ENCODE measurements around the gene TATDN2.

TATDN2 gene

DNA sequence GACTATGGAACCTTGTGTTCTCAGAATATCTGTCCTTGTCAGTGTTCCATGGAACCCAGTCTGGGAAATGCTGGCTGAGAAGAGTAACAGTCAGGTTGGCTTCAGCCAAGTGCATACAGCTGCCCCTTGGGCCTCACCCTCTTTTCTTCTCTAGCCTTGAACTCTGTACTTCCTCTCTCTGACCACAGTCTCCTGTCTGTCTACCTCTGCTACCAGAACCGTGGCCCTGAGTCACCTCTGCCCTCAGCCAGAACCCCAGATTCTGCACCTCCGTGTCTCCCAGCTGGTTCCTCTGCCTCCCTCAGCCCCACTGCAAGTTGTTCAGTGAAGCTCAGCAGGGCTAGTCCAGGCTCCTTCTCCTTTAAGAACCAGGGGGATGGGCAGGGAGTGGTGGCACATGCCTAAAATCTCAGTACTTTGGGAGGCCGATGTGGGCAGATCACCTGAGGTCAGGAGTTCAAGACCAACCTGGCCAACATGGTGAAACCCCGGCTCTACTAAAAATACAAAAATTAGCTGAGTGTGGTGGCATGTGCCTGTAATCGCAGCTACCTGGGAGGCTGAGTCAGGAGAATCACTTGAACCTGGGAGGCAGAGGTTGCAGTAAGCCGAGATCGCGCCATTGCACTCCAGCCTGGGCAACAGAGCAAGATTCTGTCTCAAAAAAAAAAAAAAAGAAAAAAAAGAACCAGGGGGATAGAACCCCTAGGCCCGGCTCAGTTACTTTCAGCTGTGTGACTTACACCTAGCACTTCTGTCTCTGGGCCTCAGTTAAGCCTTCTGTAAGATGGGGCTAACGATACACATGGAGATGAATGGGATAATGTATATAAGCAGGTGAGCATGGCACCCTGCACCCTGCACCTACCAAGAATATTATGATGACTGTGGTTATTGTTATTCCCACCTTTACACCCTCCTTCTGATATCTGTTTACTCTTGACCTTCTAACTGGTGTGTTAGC lies 24.3 kb upstream of the TATDN2 start:
- Histone ChIP-seq H3K4me1 (no peaks in the 10 kb centered on the region), H3K4me3 (ENCODE audit: low read depth, low read length) (no peak overlapping the region), H3K9ac (no peak overlapping the region), H2AFZ (no peak overlapping the region), H3K36me3 (ENCODE audit: control insufficient read depth, insufficient read depth, low read length) (no peaks in the 10 kb centered on the region), H3K79me2 (no peaks in the 10 kb centered on the region), H3K9me3 (ENCODE audit: control insufficient read depth, low read length) (no peaks in the 10 kb centered on the region), H3K4me2 (ENCODE audit: low read length) (no peak overlapping the region), H3K27me3 (ENCODE audit: control insufficient read depth, insufficient read depth, low read length) (no peaks in the 10 kb centered on the region), H3K27ac (no peak overlapping the region)
- TF ChIP-seq, protein P1, sequence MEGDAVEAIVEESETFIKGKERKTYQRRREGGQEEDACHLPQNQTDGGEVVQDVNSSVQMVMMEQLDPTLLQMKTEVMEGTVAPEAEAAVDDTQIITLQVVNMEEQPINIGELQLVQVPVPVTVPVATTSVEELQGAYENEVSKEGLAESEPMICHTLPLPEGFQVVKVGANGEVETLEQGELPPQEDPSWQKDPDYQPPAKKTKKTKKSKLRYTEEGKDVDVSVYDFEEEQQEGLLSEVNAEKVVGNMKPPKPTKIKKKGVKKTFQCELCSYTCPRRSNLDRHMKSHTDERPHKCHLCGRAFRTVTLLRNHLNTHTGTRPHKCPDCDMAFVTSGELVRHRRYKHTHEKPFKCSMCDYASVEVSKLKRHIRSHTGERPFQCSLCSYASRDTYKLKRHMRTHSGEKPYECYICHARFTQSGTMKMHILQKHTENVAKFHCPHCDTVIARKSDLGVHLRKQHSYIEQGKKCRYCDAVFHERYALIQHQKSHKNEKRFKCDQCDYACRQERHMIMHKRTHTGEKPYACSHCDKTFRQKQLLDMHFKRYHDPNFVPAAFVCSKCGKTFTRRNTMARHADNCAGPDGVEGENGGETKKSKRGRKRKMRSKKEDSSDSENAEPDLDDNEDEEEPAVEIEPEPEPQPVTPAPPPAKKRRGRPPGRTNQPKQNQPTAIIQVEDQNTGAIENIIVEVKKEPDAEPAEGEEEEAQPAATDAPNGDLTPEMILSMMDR (IDR thresholded peaks at IDR 0.05), result no peak

DNA sequence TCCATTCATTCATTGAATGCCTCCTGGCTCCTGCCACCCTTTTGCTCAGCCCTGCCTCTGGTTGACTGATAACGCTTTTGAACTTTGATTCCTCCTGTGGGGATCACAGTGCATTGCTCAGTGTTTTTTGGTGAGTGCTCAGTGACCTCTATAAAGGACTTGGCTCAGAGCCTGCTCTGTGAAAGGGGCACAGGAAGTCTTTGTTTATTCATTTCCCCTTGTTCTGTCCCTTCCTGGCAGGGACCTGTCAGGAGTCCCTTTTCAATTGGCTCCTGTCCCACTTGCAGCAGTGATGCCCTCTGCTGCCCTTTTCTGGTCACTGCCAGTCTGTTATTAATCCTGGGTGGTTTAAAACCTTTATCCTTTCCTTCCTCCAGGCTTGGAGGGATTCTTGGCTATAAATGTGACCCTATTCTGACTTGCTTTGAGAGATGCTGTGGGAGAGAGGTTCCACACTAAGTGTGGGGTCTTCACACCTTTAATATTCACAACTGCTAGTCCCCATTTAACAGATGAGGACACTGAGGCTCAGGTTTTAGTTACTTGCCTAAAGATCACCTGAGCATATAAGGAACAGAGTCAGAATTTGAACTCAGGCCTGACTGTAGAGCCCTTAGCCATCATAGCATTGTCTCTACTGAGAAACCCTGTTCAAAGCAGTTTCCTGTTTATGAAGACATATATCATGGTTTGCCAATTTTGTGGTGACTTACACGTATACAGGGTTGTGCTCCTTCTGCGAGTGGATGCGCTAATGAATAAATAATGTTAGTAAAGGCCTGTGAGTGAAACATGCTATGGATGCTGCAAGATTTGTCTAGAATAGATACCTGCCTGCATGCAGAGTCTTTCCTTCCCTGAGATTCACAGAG lies 23.2 kb upstream of the TATDN2 start:
- Histone ChIP-seq H3K36me3 (ENCODE audit: control insufficient read depth, insufficient read depth, low read length) (no peaks in the 10 kb centered on the region), H3K4me3 (ENCODE audit: low read depth, low read length) (no peak overlapping the region), H3K27ac (no peak overlapping the region), H3K4me1 (no peaks in the 10 kb centered on the region), H3K79me2 (no peaks in the 10 kb centered on the region), H2AFZ (peak overlapping the region; percentile 57), H3K9ac (no peak overlapping the region), H3K27me3 (ENCODE audit: control insufficient read depth, insufficient read depth, low read length) (no peaks in the 10 kb centered on the region), H3K9me3 (ENCODE audit: control insufficient read depth, low read length) (no peaks in the 10 kb centered on the region), H3K4me2 (ENCODE audit: low read length) (no peak overlapping the region)
- TF ChIP-seq, protein P1 (IDR thresholded peaks at IDR 0.05), result peak; percentile 84

DNA sequence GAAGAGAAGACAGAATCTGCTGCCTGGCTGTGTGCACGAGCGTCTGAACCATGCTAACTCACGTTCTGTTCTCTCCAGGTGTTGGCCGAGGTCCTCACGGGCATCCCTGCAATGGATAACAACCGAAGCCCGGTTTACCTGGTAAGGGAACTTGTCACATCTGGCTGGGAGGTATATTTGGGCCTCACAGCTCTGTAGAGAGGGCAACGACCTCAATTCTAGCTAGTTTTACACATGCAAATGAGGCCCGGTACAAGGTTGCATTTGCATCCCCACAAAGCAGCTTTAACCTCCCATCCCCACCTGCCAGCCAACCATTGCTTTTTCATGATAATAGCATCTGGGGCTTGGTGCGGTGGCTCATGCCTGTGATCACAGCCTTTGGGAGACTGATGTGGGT lies 22.0 kb upstream of the TATDN2 start:
- no peak overlapping the region for H3K4me3 ChIP-seq (ENCODE audit: low read depth, low read length)
- no peak overlapping the region for H3K27ac ChIP-seq
- no peak overlapping the region for H3K4me2 ChIP-seq (ENCODE audit: low read length)
- H3K4me1 ChIP-seq, result no peaks in the 10 kb centered on the region
- H3K9ac ChIP-seq, result no peak overlapping the region
- TF ChIP-seq, protein P1 (IDR thresholded peaks at IDR 0.05), result no peak
- H3K79me2 ChIP-seq, result no peaks in the 10 kb centered on the region
- no peaks in the 10 kb centered on the region for H3K9me3 ChIP-seq (ENCODE audit: control insufficient read depth, low read length)
- no peaks in the 10 kb centered on the region for H3K27me3 ChIP-seq (ENCODE audit: control insufficient read depth, insufficient read depth, low read length)
- H3K36me3 ChIP-seq (ENCODE audit: control insufficient read depth, insufficient read depth, low read length), result no peaks in the 10 kb centered on the region
- no peak overlapping the region for H2AFZ ChIP-seq

DNA sequence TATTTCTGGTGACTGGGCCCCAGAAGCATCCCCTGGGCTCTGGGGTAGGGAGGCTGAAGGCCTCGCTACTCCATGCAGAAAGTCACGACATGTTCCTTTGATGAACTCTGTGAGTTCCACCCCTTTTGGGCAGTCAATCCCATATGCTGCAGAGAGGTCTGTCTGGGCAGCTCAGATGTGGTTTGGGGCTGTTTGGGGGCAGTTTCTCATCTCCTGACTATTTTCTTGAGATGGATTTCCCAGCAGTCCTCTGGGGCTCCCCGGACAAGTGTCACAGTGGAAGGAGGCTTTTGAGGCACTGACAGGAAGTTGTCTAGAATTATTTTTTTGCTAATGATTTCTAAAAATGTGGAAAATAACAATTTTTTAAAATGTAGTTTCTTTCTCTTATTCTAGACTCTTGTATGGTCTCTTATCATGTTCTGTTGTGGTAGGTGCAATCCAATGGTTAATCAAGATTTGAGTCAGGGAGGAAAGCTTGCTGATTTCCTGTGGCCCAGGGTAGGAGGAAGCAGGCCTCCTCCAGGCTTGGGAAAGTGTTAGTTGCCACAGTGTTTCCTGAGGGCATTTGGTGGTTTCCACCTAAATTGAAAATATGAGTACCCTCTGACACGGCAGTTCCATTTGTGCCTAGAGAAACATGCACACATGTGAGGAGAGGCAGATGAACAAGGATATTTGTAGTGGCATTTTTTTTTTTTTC lies 19.9 kb upstream of the TATDN2 start:
- no peaks in the 10 kb centered on the region for H3K79me2 ChIP-seq
- no peak overlapping the region for H3K4me3 ChIP-seq (ENCODE audit: low read depth, low read length)
- H3K4me2 ChIP-seq (ENCODE audit: low read length), result no peak overlapping the region
- H3K9me3 ChIP-seq (ENCODE audit: control insufficient read depth, low read length), result no peaks in the 10 kb centered on the region
- no peaks in the 10 kb centered on the region for H3K4me1 ChIP-seq
- TF ChIP-seq, protein P1 (IDR thresholded peaks at IDR 0.05), result no peak
- no peaks in the 10 kb centered on the region for H3K36me3 ChIP-seq (ENCODE audit: control insufficient read depth, insufficient read depth, low read length)
- H3K27ac ChIP-seq, result no peak overlapping the region
- no peak overlapping the region for H3K9ac ChIP-seq
- no peaks in the 10 kb centered on the region for H3K27me3 ChIP-seq (ENCODE audit: control insufficient read depth, insufficient read depth, low read length)
- H2AFZ ChIP-seq, result no peak overlapping the region

Measured in parathyroid adenoma (tissue), 2 donors.